Ectodermal cell (in vitro differentiated cells): Measurements from ENCODE around the gene CEMIP2.

ENCODE experiments used
- H3K27ac ChIP-seq: 2 replicates; pipeline ENCODE4 v1.7.0; 2013; ENCODE audit warnings: mild to moderate bottlenecking, low read depth, low read length; ENCODE audit not compliant: insufficient read depth, poor library complexity, severe bottlenecking
- H3K27me3 ChIP-seq: 2 replicates; pipeline ENCODE4 v1.7.0; 2013; ENCODE audit warnings: mild to moderate bottlenecking, low read length; ENCODE audit not compliant: insufficient read depth, control insufficient read depth, poor library complexity, severe bottlenecking
- H3K36me3 ChIP-seq: one replicate; pipeline ENCODE4 v1.7.0; 2013; ENCODE audit warnings: low read length; ENCODE audit not compliant: control insufficient read depth, insufficient read depth
- H3K4me1 ChIP-seq: one replicate; pipeline ENCODE4 v1.7.0; 2013; ENCODE audit warnings: low read length; ENCODE audit not compliant: control insufficient read depth, insufficient read depth
- H3K4me3 ChIP-seq: 2 replicates; pipeline ENCODE4 v1.7.0; 2013; ENCODE audit warnings: low read depth, low read length, control low read depth; ENCODE audit not compliant: insufficient read depth
- H3K9me3 ChIP-seq: 2 replicates; pipeline ENCODE4 v1.7.0; 2013; ENCODE audit warnings: mild to moderate bottlenecking, low read length, moderate library complexity; ENCODE audit not compliant: control insufficient read depth
- WGBS, 2 experiments: methylation state at CpG; one replicate each; pipeline ENCODE4 v1.1.7; 2013; ENCODE audit warnings: missing lambda C conversion rate in 2 of 2; 5-methylcytosine and 5-hydroxymethylcytosine counted together

CEMIP2 gene

GRCh38 chr9:71655778-71656177 is 112.5 kb downstream of the CEMIP2 start:
- no peaks in the 10 kb centered on the region for H3K27me3 ChIP-seq
- no peaks in the 10 kb centered on the region for H3K4me1 ChIP-seq
- no peak overlapping the region for H3K27ac ChIP-seq
- 86 to 87% methylated on average over 1 of the region's 1 CpG for WGBS, 2 experiments
- H3K9me3 ChIP-seq: no peaks in the 10 kb centered on the region
- no peak overlapping the region for H3K4me3 ChIP-seq
- H3K36me3 ChIP-seq: no peaks in the 10 kb centered on the region

- Histone ChIP-seq H3K27ac (no peak overlapping the region), H3K4me1 (no peaks in the 10 kb centered on the region), H3K36me3 (no peaks in the 10 kb centered on the region), H3K27me3 (no peaks in the 10 kb centered on the region), H3K9me3 (no peaks in the 10 kb centered on the region), H3K4me3 (no peak overlapping the region)
- WGBS, 2 experiments: 75 to 82% methylated on average over 6 of the region's 6 CpGs
These were observed 113.2 kb downstream of the CEMIP2 start for GRCh38 chr9:71655141-71655540.

GRCh38 chr9:71652480-71652879 is 115.8 kb downstream of the CEMIP2 start:
- Histone ChIP-seq H3K27ac (no peak overlapping the region), H3K36me3 (no peaks in the 10 kb centered on the region), H3K4me3 (no peak overlapping the region), H3K27me3 (no peaks in the 10 kb centered on the region), H3K9me3 (no peaks in the 10 kb centered on the region), H3K4me1 (no peaks in the 10 kb centered on the region)

GRCh38 chr9:71648453-71648852 is 119.9 kb downstream of the CEMIP2 start:
- Histone ChIP-seq H3K27me3 (no peaks in the 10 kb centered on the region), H3K4me1 (no peaks in the 10 kb centered on the region), H3K36me3 (no peaks in the 10 kb centered on the region), H3K4me3 (no peak overlapping the region), H3K27ac (no peak overlapping the region), H3K9me3 (no peaks in the 10 kb centered on the region)
- 91 to 94% methylated on average over 1 of the region's 1 CpG for WGBS, 2 experiments

GRCh38 chr9:71647094-71647591 is 121.2 kb downstream of the CEMIP2 start:
- Histone ChIP-seq H3K27ac (no peak overlapping the region), H3K36me3 (no peaks in the 10 kb centered on the region), H3K4me3 (no peak overlapping the region), H3K4me1 (no peaks in the 10 kb centered on the region), H3K9me3 (no peaks in the 10 kb centered on the region), H3K27me3 (no peaks in the 10 kb centered on the region)
- 89 to 93% methylated on average over 7 of the region's 7 CpGs for WGBS, 2 experiments

GRCh38 chr9:71646131-71646530 is 122.2 kb downstream of the CEMIP2 start:
- WGBS, 2 experiments: 89% methylated on average over 1 of the region's 1 CpG; no CpG with 5 or more reads in 1 of the 2 experiments
- no peak overlapping the region for H3K27ac ChIP-seq
- H3K27me3 ChIP-seq: no peaks in the 10 kb centered on the region
- no peaks in the 10 kb centered on the region for H3K4me1 ChIP-seq
- no peaks in the 10 kb centered on the region for H3K9me3 ChIP-seq
- H3K36me3 ChIP-seq: no peaks in the 10 kb centered on the region
- H3K4me3 ChIP-seq: no peak overlapping the region

GRCh38 chr9:71644819-71645362 is 123.4 kb downstream of the CEMIP2 start:
- no peak overlapping the region for H3K27ac ChIP-seq
- H3K27me3 ChIP-seq: no peaks in the 10 kb centered on the region
- no peaks in the 10 kb centered on the region for H3K4me1 ChIP-seq
- WGBS, 2 experiments: 93% methylated on average over 1 of the region's 1 CpG; no CpG with 5 or more reads in 1 of the 2 experiments
- no peaks in the 10 kb centered on the region for H3K9me3 ChIP-seq
- H3K4me3 ChIP-seq: no peak overlapping the region
- no peaks in the 10 kb centered on the region for H3K36me3 ChIP-seq

- no peaks in the 10 kb centered on the region for H3K36me3 ChIP-seq
- 85 to 92% methylated on average over 2 of the region's 2 CpGs for WGBS, 2 experiments
- H3K4me1 ChIP-seq: no peaks in the 10 kb centered on the region
- no peaks in the 10 kb centered on the region for H3K9me3 ChIP-seq
- no peaks in the 10 kb centered on the region for H3K27me3 ChIP-seq
- H3K4me3 ChIP-seq: no peak overlapping the region
- no peak overlapping the region for H3K27ac ChIP-seq
These were observed 125.0 kb downstream of the CEMIP2 start for GRCh38 chr9:71643330-71643729.

- H3K4me3 ChIP-seq: no peak overlapping the region
- 94 to 96% methylated on average over 5 of the region's 5 CpGs for WGBS, 2 experiments
- H3K9me3 ChIP-seq: no peaks in the 10 kb centered on the region
- no peak overlapping the region for H3K27ac ChIP-seq
- H3K4me1 ChIP-seq: no peaks in the 10 kb centered on the region
- no peaks in the 10 kb centered on the region for H3K27me3 ChIP-seq
- H3K36me3 ChIP-seq: no peaks in the 10 kb centered on the region
These were observed 126.3 kb downstream of the CEMIP2 start for GRCh38 chr9:71642056-71642455.

- WGBS, 2 experiments: 92% methylated on average over 7 of the region's 7 CpGs
- Histone ChIP-seq H3K4me3 (no peak overlapping the region), H3K36me3 (no peaks in the 10 kb centered on the region), H3K27ac (no peak overlapping the region), H3K27me3 (no peaks in the 10 kb centered on the region), H3K9me3 (no peaks in the 10 kb centered on the region), H3K4me1 (no peaks in the 10 kb centered on the region)
These were observed 129.7 kb downstream of the CEMIP2 start for GRCh38 chr9:71638627-71639026.

GRCh38 chr9:71637926-71638325 is 130.4 kb downstream of the CEMIP2 start:
- Histone ChIP-seq H3K9me3 (no peaks in the 10 kb centered on the region), H3K27ac (no peak overlapping the region), H3K4me1 (no peaks in the 10 kb centered on the region), H3K4me3 (no peak overlapping the region), H3K36me3 (no peaks in the 10 kb centered on the region), H3K27me3 (no peaks in the 10 kb centered on the region)
- WGBS, 2 experiments: 89 to 90% methylated on average over 5 of the region's 5 CpGs
